Ishikawa (cell line): ENCODE measurements around the gene RGS9.

ENCODE experiments used
- CEBPB ChIP-seq: IDR thresholded peaks from 2 replicates; pipeline ENCODE4 v1.6.1; 2012
- CREB1 ChIP-seq: IDR thresholded peaks from 2 replicates; pipeline ENCODE4 v1.6.1; 2012; ENCODE audit warnings: low read depth
- EGR1 ChIP-seq: IDR thresholded peaks from 2 replicates; pipeline ENCODE4 v1.6.1; 2012
- EP300 ChIP-seq: IDR thresholded peaks from 2 replicates; pipeline ENCODE4 v1.6.1; 2012; ENCODE audit warnings: borderline replicate concordance
- FOXM1 ChIP-seq: IDR thresholded peaks from 2 replicates; pipeline ENCODE4 v1.6.1; 2012; ENCODE audit warnings: low read depth, borderline replicate concordance
- NFIC ChIP-seq: IDR thresholded peaks from 2 replicates; pipeline ENCODE4 v1.6.1; 2012
- RAD21 ChIP-seq: IDR thresholded peaks from 2 replicates; pipeline ENCODE4 v1.6.1; 2012; ENCODE audit warnings: low read depth
- TAF1 ChIP-seq: IDR thresholded peaks from 2 replicates; pipeline ENCODE4 v1.6.1; 2012; ENCODE audit warnings: low read depth, mild to moderate bottlenecking
- TCF12 ChIP-seq: IDR thresholded peaks from 2 replicates; pipeline ENCODE4 v1.6.1; 2012; ENCODE audit warnings: low read depth
- TEAD4 ChIP-seq: IDR thresholded peaks from 2 replicates; pipeline ENCODE4 v1.6.1; 2012
- YY1 ChIP-seq: IDR thresholded peaks from 2 replicates; pipeline ENCODE4 v1.6.1; 2012; ENCODE audit warnings: low read depth
- ZBTB7A ChIP-seq: IDR thresholded peaks from 2 replicates; pipeline ENCODE4 v1.6.1; 2012; ENCODE audit warnings: low read depth
- TF ChIP-seq, protein P1 (sequence below): IDR thresholded peaks from 2 replicates; pipeline ENCODE4 v1.6.1; 2012; ENCODE audit warnings: low read depth, mild to moderate bottlenecking
- TF ChIP-seq, protein P2 (sequence below): IDR thresholded peaks from 2 replicates; pipeline ENCODE4 v1.6.1; 2012
- TF ChIP-seq, protein P3 (sequence below): IDR thresholded peaks from 2 replicates; pipeline ENCODE4 v1.6.1; 2012

The RGS9 gene

DNA sequence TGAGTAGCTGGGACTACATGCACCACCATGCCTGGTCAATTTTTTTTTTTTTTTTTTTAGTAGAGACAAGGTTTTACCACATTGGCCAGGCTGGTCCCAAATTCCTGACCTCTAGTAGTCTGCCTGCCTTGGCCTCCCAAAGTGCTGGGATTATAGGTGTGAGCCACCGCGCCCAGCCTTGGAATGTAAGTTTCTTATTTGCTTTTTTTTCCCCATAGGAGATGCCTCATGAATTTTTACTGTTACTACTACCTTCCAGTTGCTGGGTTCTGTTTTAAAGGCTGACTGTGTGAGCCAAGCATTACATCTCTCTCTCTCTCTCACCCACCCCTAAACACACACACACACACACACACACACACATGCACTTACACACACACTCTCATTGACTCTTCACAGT, 112.6 kb downstream of the RGS9 start:
- TF ChIP-seq TCF12, result no peak
- no peak for TF ChIP-seq RAD21
- TF ChIP-seq, protein P1, sequence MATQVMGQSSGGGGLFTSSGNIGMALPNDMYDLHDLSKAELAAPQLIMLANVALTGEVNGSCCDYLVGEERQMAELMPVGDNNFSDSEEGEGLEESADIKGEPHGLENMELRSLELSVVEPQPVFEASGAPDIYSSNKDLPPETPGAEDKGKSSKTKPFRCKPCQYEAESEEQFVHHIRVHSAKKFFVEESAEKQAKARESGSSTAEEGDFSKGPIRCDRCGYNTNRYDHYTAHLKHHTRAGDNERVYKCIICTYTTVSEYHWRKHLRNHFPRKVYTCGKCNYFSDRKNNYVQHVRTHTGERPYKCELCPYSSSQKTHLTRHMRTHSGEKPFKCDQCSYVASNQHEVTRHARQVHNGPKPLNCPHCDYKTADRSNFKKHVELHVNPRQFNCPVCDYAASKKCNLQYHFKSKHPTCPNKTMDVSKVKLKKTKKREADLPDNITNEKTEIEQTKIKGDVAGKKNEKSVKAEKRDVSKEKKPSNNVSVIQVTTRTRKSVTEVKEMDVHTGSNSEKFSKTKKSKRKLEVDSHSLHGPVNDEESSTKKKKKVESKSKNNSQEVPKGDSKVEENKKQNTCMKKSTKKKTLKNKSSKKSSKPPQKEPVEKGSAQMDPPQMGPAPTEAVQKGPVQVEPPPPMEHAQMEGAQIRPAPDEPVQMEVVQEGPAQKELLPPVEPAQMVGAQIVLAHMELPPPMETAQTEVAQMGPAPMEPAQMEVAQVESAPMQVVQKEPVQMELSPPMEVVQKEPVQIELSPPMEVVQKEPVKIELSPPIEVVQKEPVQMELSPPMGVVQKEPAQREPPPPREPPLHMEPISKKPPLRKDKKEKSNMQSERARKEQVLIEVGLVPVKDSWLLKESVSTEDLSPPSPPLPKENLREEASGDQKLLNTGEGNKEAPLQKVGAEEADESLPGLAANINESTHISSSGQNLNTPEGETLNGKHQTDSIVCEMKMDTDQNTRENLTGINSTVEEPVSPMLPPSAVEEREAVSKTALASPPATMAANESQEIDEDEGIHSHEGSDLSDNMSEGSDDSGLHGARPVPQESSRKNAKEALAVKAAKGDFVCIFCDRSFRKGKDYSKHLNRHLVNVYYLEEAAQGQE, result no peak
- no peak for TF ChIP-seq TEAD4

DNA sequence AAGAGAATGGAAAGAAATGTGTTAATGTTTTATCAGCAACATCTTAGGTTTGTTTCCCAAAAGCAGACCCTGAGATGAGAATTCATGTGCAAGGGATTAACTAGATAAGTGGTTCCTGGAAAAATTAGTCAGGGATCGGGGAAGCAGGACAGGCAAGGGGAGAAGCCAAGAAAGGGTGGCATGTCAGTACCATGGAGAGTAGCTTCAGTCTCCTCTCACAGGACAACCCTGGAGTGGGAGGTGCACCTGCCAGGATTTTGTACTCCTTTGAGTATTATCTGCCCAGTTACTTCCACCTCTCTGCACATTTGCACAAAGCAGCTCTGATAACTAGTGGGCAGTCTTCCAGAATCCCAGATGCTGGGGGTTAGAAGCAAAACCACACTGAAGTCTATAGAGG, 117.0 kb downstream of the RGS9 start:
- TF ChIP-seq CREB1 (no peak), ZBTB7A (no peak), TEAD4 (no peak), YY1 (no peak)
- TF ChIP-seq, protein P2, sequence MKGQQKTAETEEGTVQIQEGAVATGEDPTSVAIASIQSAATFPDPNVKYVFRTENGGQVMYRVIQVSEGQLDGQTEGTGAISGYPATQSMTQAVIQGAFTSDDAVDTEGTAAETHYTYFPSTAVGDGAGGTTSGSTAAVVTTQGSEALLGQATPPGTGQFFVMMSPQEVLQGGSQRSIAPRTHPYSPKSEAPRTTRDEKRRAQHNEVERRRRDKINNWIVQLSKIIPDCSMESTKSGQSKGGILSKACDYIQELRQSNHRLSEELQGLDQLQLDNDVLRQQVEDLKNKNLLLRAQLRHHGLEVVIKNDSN, result no peak
- TF ChIP-seq, protein P1, result peak; percentile 92

DNA sequence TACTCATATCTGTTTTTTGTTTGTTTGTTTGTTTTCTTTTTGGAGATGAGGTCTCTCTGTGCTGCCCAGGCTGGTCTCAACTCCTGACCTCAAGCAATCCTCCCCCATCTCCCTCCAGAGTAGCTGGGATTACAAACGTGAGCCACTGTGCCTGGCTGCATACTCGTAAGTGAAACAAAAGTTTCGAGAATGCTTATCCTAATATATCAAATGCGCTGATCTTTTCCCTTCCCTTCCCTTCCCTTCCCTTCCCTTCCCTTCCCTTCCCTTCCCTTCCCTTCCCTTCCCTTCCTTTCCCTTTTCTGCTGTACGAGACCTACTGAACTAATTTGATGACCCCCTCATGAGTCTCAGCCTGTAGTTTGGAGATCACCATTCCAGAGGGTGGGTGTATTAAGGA, 122.1 kb downstream of the RGS9 start:
- TF ChIP-seq TCF12, result no peak
- no peak for TF ChIP-seq YY1
- no peak for TF ChIP-seq TAF1
- TF ChIP-seq, protein P3, sequence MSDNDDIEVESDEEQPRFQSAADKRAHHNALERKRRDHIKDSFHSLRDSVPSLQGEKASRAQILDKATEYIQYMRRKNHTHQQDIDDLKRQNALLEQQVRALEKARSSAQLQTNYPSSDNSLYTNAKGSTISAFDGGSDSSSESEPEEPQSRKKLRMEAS, result no peak
- no peak for TF ChIP-seq RAD21
- no peak for TF ChIP-seq EGR1
- no peak for TF ChIP-seq CREB1
- TF ChIP-seq TEAD4, result no peak
- TF ChIP-seq, protein P2, result no peak
- TF ChIP-seq ZBTB7A, result no peak
- no peak for TF ChIP-seq EP300
- no peak for TF ChIP-seq NFIC
- TF ChIP-seq, protein P1, result no peak
- TF ChIP-seq FOXM1, result no peak
- TF ChIP-seq CEBPB, result no peak

DNA sequence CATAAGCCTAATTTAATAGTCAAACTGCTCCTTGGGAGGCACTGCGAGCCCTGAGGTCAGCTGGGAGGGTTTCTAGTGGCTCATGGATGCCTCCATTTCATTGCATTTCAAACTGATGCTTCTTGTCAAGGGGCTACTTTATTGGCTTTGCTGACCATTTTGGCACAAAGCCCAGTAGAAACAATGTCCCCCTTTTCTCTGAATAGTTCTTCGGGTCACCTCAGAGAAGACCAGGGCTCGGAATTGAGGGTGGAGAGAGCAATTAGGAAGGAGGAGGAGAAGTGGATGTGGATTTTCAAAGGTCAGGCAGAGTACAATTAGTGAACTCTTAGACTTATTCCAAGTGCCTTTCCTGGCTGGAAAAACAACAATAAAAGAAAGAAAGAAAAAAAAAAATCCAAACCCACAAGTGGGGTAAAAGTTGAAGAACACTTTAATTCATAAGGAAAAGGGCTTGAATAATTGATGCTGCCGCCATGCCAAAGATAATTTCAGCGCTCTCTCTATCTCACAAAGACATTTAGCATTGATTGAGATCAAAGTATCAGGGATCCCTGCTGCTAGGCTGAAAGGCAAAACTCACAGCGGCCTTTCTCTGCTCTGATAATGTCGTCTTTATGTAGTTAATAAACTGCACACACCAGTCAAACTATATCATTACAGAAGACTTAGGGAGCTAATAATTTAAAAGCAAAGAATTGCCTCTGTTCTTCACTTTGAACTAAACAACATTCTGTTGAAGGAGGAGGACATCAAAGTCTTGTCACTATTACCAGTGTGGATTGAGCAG, 122.7 kb downstream of the RGS9 start:
- no peak for TF ChIP-seq NFIC
- TF ChIP-seq EP300, result no peak
- no peak for TF ChIP-seq CREB1
- no peak for TF ChIP-seq CEBPB
- no peak for TF ChIP-seq YY1
- TF ChIP-seq, protein P1, result no peak
- no peak for TF ChIP-seq ZBTB7A
- no peak for TF ChIP-seq RAD21
- TF ChIP-seq, protein P2, result no peak
- TF ChIP-seq TEAD4, result no peak
- no peak for TF ChIP-seq EGR1
- no peak for TF ChIP-seq FOXM1
